ENCODE data around the gene HACL1.

DNA sequence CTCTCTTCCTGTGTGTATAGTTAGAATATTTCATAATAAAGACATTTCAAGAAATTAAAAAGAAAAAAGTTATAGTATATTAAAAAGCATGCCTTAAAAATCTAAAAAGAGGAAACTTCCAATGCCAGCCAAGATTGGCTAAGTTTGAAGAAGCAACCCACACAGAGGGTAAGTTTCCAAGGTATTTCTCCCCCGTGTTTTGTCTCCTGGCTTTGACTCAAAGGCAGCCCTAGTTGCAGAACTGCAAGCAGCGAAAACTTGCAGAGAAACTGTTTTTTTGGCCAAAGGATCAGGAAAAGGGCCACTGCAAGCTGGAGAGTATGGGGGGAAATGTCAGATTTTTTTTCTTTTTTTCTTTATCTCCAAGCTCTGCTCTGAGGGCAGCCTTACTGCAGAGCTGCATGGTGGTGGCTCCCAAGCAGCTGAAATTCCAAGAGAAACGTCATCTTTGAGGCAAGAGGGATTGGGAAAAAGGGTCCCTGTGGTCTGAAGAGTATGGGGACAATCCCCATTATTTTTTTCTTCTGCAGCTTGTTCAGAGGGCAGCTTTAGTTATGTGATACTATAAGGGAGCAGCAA lies 23.0 kb downstream of the HACL1 start:
- TF ChIP-seq EZH2 (IDR thresholded peaks at IDR 0.05), result no peak
- TF ChIP-seq, protein P1, sequence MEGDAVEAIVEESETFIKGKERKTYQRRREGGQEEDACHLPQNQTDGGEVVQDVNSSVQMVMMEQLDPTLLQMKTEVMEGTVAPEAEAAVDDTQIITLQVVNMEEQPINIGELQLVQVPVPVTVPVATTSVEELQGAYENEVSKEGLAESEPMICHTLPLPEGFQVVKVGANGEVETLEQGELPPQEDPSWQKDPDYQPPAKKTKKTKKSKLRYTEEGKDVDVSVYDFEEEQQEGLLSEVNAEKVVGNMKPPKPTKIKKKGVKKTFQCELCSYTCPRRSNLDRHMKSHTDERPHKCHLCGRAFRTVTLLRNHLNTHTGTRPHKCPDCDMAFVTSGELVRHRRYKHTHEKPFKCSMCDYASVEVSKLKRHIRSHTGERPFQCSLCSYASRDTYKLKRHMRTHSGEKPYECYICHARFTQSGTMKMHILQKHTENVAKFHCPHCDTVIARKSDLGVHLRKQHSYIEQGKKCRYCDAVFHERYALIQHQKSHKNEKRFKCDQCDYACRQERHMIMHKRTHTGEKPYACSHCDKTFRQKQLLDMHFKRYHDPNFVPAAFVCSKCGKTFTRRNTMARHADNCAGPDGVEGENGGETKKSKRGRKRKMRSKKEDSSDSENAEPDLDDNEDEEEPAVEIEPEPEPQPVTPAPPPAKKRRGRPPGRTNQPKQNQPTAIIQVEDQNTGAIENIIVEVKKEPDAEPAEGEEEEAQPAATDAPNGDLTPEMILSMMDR (IDR thresholded peaks at IDR 0.05), result no peak
